ENCODE data around the gene OAS1. TPM values are rescaled to one million over a fixed set of nuclear protein-coding genes. Genes with fewer than 3 reads are reported as not detected.

Gene OAS1
- total and polyA plus RNA-seq, 9 of the 15 experiments (the other 6 are each of a cell fraction or from before 2014, with no cell fraction given) = 0.06 to 0.25 TPM; not detected in 7

DNA sequence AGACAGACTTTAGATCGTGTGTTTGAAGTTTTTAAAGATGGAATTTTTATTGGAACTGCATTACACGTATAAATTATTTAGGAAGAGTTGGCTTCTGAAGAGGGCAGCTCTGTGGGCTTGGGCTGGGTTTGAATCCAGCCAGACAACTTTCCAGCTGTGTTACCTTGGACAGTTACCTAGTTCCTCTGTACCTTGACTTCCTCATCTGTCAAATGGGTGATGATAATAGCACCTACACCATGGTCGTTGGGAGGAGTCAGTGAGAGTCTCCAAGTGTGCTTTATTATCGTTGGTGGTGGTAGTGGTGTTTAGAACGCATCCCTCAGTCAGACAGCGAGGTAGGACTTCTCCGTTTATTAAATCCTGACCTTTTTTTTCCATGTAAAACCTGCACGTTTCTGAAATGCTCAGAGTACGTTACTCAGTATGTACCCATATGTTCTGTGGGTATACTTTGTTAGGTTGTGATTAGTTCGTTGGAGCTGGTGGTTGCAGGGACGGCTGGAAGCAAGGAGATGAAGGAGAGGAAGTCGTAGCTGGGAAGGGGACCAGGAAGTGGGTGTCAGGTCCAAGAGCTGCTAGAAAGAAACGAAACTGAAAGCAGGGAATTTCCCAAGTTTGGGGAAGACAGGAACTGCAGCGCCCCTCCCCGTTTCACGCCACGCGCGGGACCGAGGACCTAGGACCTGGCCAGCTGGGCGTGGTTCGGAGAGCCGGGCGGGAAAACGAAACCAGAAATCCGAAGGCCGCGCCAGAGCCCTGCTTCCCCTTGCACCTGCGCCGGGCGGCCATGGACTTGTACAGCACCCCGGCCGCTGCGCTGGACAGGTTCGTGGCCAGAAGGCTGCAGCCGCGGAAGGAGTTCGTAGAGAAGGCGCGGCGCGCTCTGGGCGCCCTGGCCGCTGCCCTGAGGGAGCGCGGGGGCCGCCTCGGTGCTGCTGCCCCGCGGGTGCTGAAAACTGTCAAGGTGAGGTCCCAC, 31.3 kb downstream of the OAS1 start, which contains the start of gene OAS3 (continued):
- TF ChIP-seq FOXK1 (CRISPR knock-in tag; IDR thresholded peaks at IDR 0.05; ENCODE audit: borderline replicate concordance) (no peak), CHD2 (IDR thresholded peaks at IDR 0.05; ENCODE audit: low read depth, low read length) (no peak), CCNT2 (IDR thresholded peaks at IDR 0.05; ENCODE audit: borderline replicate concordance, extremely low read depth, insufficient read length, low read depth, low read length) (peak; percentile 25), TRIM28 (IDR thresholded peaks at IDR 0.05) (no peak), BCOR (IDR thresholded peaks at IDR 0.05) (peak; percentile 89), IRF9 (tag; IDR thresholded peaks at IDR 0.05) (0 out of 2 replicates have a peak, but pooled peaks have one; percentile 22), TAF7 (tag; IDR thresholded peaks at IDR 0.05) (0 out of 2 replicates have a peak, but pooled peaks have one; percentile 17), HMGN3 (IDR thresholded peaks at IDR 0.05; ENCODE audit: borderline replicate concordance, extremely low read depth, insufficient read length, low read depth, low read length) (peak; percentile 49), AFF1 (IDR thresholded peaks at IDR 0.05; ENCODE audit: low read depth in 1 of 2, partially characterized antibody in 2 of 2) (peak in 1 of 2 experiments; percentile 68), SIRT6 (IDR thresholded peaks at IDR 0.05; ENCODE audit: low read depth, low read length) (no peak), XRCC5 (IDR thresholded peaks at IDR 0.05; ENCODE audit: low read depth, low read length) (no peak), SAP30 (IDR thresholded peaks at IDR 0.05; ENCODE audit: borderline replicate concordance, insufficient read depth, low read depth, low read length, poor library complexity, severe bottlenecking) (peak; percentile 52), LEF1 (IDR thresholded peaks at IDR 0.05) (no peak), NRF1 (conservative IDR thresholded peaks at IDR 0.05 in 1 of 2, IDR thresholded peaks at IDR 0.05 in 1 of 2) (peak; percentile 88 to 90), PTRF (tag; IDR thresholded peaks at IDR 0.05) (no peak), MTF1 (CRISPR knock-in tag; IDR thresholded peaks at IDR 0.05; ENCODE audit: borderline replicate concordance) (no peak), ZNF239 (CRISPR knock-in tag; IDR thresholded peaks at IDR 0.05) (no peak), CEBPG (CRISPR knock-in tag; IDR thresholded peaks at IDR 0.05) (0 out of 2 replicates have a peak, but pooled peaks have one; percentile 2), CEBPG (tag; conservative IDR thresholded peaks at IDR 0.05 in 1 of 2, IDR thresholded peaks at IDR 0.05 in 1 of 2) (no peak)
- TF ChIP-seq, protein P1, sequence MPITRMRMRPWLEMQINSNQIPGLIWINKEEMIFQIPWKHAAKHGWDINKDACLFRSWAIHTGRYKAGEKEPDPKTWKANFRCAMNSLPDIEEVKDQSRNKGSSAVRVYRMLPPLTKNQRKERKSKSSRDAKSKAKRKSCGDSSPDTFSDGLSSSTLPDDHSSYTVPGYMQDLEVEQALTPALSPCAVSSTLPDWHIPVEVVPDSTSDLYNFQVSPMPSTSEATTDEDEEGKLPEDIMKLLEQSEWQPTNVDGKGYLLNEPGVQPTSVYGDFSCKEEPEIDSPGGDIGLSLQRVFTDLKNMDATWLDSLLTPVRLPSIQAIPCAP (CRISPR knock-in tag; IDR thresholded peaks at IDR 0.05; ENCODE audit: borderline replicate concordance) = peak; percentile 39; the same call in 1 of the 2 replicates
